Activated CD4-positive, alpha-beta T cell treated with anti-CD3 and anti-CD28 coated beads for 36 hours (primary cell): Measurements from ENCODE around the gene MDH1B. TPM values are rescaled to one million over a fixed set of nuclear protein-coding genes. Genes with fewer than 3 reads are reported as not detected.

Experiments used
- ATAC-seq: fragments of 200-7000 bp; cut with Tn5 transposase; one replicate; pipeline ENCODE4 v1.10.0; 2021; ENCODE audit warnings: mild to moderate bottlenecking, moderate library complexity
- CTCF ChIA-PET: fragments of 350-600 bp; sonication (Branson Sonifier 250); formaldehyde crosslinking; loops from one replicate; lab custom pipeline; 2021; ENCODE audit warnings: antibody characterized with exemption; lab: Charles Lee
- POLR2A ChIA-PET: fragments of 350-600 bp; sonication (Branson Sonifier 250); formaldehyde crosslinking; loops from one replicate; lab custom pipeline; 2021; ENCODE audit warnings: antibody characterized with exemption, inconsistent platforms; lab: Charles Lee
- DNase-seq: peaks from one replicate; pipeline ENCODE4 v3.0.0-alpha.2; 2020
- H3K27ac Mint-ChIP-seq: one replicate; pipeline ENCODE4 v1.8.0; 2021; ENCODE audit warnings: mixed read lengths
- H3K27me3 Mint-ChIP-seq: one replicate; pipeline ENCODE4 v1.8.0; 2021; ENCODE audit warnings: mixed read lengths
- H3K36me3 Mint-ChIP-seq: one replicate; pipeline ENCODE4 v1.8.0; 2021; ENCODE audit warnings: low read depth, mixed read lengths
- H3K4me1 Mint-ChIP-seq: one replicate; pipeline ENCODE4 v1.8.0; 2021; ENCODE audit warnings: mixed read lengths
- H3K4me3 Mint-ChIP-seq: one replicate; pipeline ENCODE4 v1.8.0; 2021; ENCODE audit warnings: mild to moderate bottlenecking, moderate library complexity, mixed read lengths
- H3K9me3 Mint-ChIP-seq: one replicate; pipeline ENCODE4 v1.8.0; 2021; ENCODE audit warnings: low read depth, mixed read lengths
- intact Hi-C, 2 experiments: fragments of 100-400 bp; cut with DNase I in 1 of 2; cut with micrococcal nuclease in 1 of 2; formaldehyde crosslinking; loops; one replicate each; pipeline versions ENCODE4 v1.14.2 to v1.15.1; 2022 to 2024; cut with DNase I, micrococcal nuclease
- microRNA-seq: library from miRNA; unstranded; fragments of <30 nt; microRNA quantifications from one replicate; pipeline ENCODE4 v1.2.0, GENCODE V29; 2021; ENCODE audit warnings: borderline replicate concordance
- total RNA-seq, 2 experiments: library from RNA; stranded (reverse); gene quantifications; one replicate each; pipeline ENCODE4 v1.2.3, GENCODE V29; 2021

MDH1B gene
- total RNA-seq, 2 experiments from 2014 or later: 0.83 to 1.3 TPM

GRCh38 chr2:206693399-206694137 lies 71.6 kb downstream of the MDH1B start:
- intact Hi-C loops: loop anchor here (1.0 to 10.0 kb wide), 7 partner anchors 88 to 1379 kb away; no protein-coding TSS in a partner anchor
- H3K36me3 Mint-ChIP-seq: no peaks in the 10 kb centered on the region
- ChIA-PET CTCF (interaction anchor here (0.8 to 4.2 kb wide), 6 partner anchors 15 to 780 kb away, joined by 3 to 45 read pairs (median 4); no protein-coding TSS in a partner anchor), POLR2A (no interaction called here)
- no peak overlapping the region for H3K4me3 Mint-ChIP-seq
- H3K9me3 Mint-ChIP-seq: no peaks in the 10 kb centered on the region
- peaks cover 3% of the 10 kb centered on the region for H3K4me1 Mint-ChIP-seq
- ATAC-seq: peak; percentile 63
- peak; percentile 23 for DNase-seq
- H3K27ac Mint-ChIP-seq: no peak overlapping the region
- no peaks in the 10 kb centered on the region for H3K27me3 Mint-ChIP-seq

DNA sequence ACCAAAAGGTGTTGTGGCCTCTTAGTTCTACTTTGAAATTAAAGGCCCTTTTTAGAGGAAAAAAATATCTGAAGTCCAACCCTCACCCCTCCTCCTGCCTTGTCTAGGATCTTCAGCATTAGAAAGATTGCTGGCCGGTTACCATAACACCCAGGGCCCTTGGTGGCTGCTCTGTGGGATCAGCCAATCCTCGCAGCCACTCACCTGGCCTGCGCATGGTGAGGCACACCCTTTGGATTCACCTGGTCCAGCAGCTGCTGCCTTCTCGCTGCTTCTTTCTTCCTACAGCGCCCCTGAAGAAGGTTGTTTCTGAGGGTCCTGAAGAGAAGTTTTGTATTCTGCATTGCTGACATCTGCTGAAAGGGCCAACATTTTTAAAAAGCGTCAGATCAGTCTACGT lies 72.2 kb downstream of the MDH1B start:
- ATAC-seq (no peak), DNase-seq (no peak)
- intact Hi-C loops: loop anchor here (1.0 to 10.0 kb wide), 7 partner anchors 88 to 1380 kb away; no protein-coding TSS in a partner anchor
- Mint-ChIP-seq H3K4me1 (peaks cover 3% of the 10 kb centered on the region), H3K27me3 (no peaks in the 10 kb centered on the region), H3K9me3 (no peaks in the 10 kb centered on the region), H3K36me3 (no peaks in the 10 kb centered on the region), H3K27ac (no peak overlapping the region), H3K4me3 (no peak overlapping the region)
- POLR2A ChIA-PET: no interaction called here
- CTCF ChIA-PET: interaction anchor here (0.6 kb wide), 1 partner anchor 113 kb away, joined by 3 read pairs; no protein-coding TSS in a partner anchor

GRCh38 chr2:206688990-206689389 lies 76.1 kb downstream of the MDH1B start:
- H3K27ac Mint-ChIP-seq: no peak overlapping the region
- CTCF ChIA-PET: interaction anchor here (1.2 kb wide), 1 partner anchor 784 kb away, joined by 3 read pairs; no protein-coding TSS in a partner anchor
- ATAC-seq: no peak
- DNase-seq: no peak
- H3K4me1 Mint-ChIP-seq: peaks cover 3% of the 10 kb centered on the region
- no peak overlapping the region for H3K4me3 Mint-ChIP-seq
- H3K9me3 Mint-ChIP-seq: no peaks in the 10 kb centered on the region
- no peaks in the 10 kb centered on the region for H3K36me3 Mint-ChIP-seq
- intact Hi-C loops: no loop called here
- POLR2A ChIA-PET: interaction anchor here (0.7 kb wide), 1 partner anchor 19 kb away, joined by 3 read pairs; no protein-coding TSS in a partner anchor
- H3K27me3 Mint-ChIP-seq: no peaks in the 10 kb centered on the region

DNA sequence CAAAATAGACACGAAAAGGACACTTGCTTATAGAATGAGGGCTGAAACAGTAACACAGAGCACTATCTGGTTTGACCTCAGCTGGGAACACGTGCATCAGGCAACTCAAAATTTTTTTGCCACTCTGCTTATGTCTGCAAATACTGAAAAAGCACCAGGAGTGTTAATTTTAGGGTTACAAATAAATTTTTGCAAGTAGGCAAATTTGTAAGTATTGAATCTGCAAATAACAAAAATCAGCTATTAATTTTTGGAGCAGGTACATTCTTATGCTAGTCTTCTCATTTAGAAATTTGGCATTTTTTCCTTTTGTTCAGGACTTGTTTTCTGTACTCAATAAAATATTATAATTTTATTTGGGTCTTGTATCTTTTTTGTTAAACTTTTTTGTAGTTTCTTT lies 76.7 kb downstream of the MDH1B start:
- DNase-seq (no peak), ATAC-seq (no peak)
- H3K4me3 Mint-ChIP-seq: no peak overlapping the region
- POLR2A ChIA-PET: interaction anchor here (0.5 to 0.7 kb wide), 2 partner anchors 20 to 79 kb away, joined by 3 read pairs; no protein-coding TSS in a partner anchor
- peaks cover 3% of the 10 kb centered on the region for H3K4me1 Mint-ChIP-seq
- CTCF ChIA-PET: interaction anchor here (1.2 kb wide), 1 partner anchor 785 kb away, joined by 3 read pairs; no protein-coding TSS in a partner anchor
- peaks cover 3% of the 10 kb centered on the region for H3K27me3 Mint-ChIP-seq
- intact Hi-C loops: no loop called here
- H3K27ac Mint-ChIP-seq: no peak overlapping the region
- no peaks in the 10 kb centered on the region for H3K36me3 Mint-ChIP-seq
- H3K9me3 Mint-ChIP-seq: no peaks in the 10 kb centered on the region

Small RNAs within 50 kb of the gene (microRNA-seq; reads per million reads assigned to microRNA genes)
- gene MIR3130-1 (not detected), gene MIR3130-2 (not detected)

Other genes starting within 250 kb of the MDH1B start
- not detected for gene FAM237A, start 122.8 kb downstream of the MDH1B start, total RNA-seq
- gene DYTN, start 46.9 kb downstream of the MDH1B start, total RNA-seq: not detected
- gene FASTKD2, start 278 bp upstream of the MDH1B start, total RNA-seq: 10 to 100 TPM; 33.9 to 37.0 TPM
- gene CPO, start 174.2 kb upstream of the MDH1B start, total RNA-seq: not detected